GM23338 (cell line): ENCODE data around the gene RELN. TPM values are rescaled to one million over a fixed set of nuclear protein-coding genes. Genes with fewer than 3 reads are reported as not detected.

ENCODE experiments used
- ATAC-seq: fragments of 200-7000 bp; cut with Tn5 transposase; 3 replicates; pipeline ENCODE4 v1.9.1; 2020
- DNase-seq: peaks from one replicate; pipeline ENCODE4 v3.0.0-alpha.2; 2015; ENCODE audit warnings: low spot score
- H2AFZ ChIP-seq: fragments of 200-600 bp; sonication (generic); 2 replicates; pipeline ENCODE4 v1.8.0; 2016; ENCODE audit warnings: antibody characterized with exemption, mild to moderate bottlenecking, moderate library complexity
- H3F3A ChIP-seq: fragments of 200-600 bp; sonication (generic); replicated peaks from 2 replicates; pipeline ENCODE4 v1.8.0; 2017; ENCODE audit warnings: antibody characterized with exemption, mixed run types, low read depth
- H3K27ac ChIP-seq: fragments of 200-600 bp; sonication (generic); 2 replicates; pipeline ENCODE4 v1.6.1; 2016; ENCODE audit warnings: low read depth
- H3K27me3 ChIP-seq: fragments of 200-600 bp; sonication (generic); 2 replicates; pipeline ENCODE4 v1.8.0; 2016; ENCODE audit warnings: mild to moderate bottlenecking, mixed run types, moderate library complexity; ENCODE audit not compliant: insufficient read depth
- H3K36me3 ChIP-seq: fragments of 200-600 bp; sonication (generic); 2 replicates; pipeline ENCODE4 v1.8.0; 2016; ENCODE audit warnings: mild to moderate bottlenecking; ENCODE audit not compliant: insufficient read depth
- H3K4me1 ChIP-seq: fragments of 200-600 bp; sonication (generic); 2 replicates; pipeline ENCODE4 v1.8.0; 2016; ENCODE audit warnings: mild to moderate bottlenecking, moderate library complexity; ENCODE audit not compliant: insufficient read depth
- H3K4me2 ChIP-seq: fragments of 200-600 bp; sonication (generic); 2 replicates; pipeline ENCODE4 v1.7.1; 2017; ENCODE audit warnings: mixed run types
- H3K4me3 ChIP-seq: fragments of 200-600 bp; sonication (generic); 2 replicates; pipeline ENCODE4 v1.6.1; 2016; ENCODE audit warnings: mixed run types
- H3K79me2 ChIP-seq: fragments of 200-600 bp; sonication (generic); replicated peaks from 2 replicates; pipeline ENCODE4 v1.8.0; 2017; ENCODE audit warnings: mild to moderate bottlenecking; ENCODE audit not compliant: insufficient read depth
- H3K9me2 ChIP-seq: fragments of 200-600 bp; sonication (generic); 2 replicates; pipeline ENCODE4 v1.8.0; 2017; ENCODE audit not compliant: insufficient read depth
- H4K20me1 ChIP-seq: fragments of 200-600 bp; sonication (generic); replicated peaks from 2 replicates; pipeline ENCODE4 v1.8.0; 2017; ENCODE audit warnings: mild to moderate bottlenecking; ENCODE audit not compliant: insufficient read depth
- H3K27ac Mint-ChIP-seq: 2 replicates; pipeline ENCODE4 v1.8.0; 2020; ENCODE audit warnings: inconsistent platforms, mild to moderate bottlenecking, moderate library complexity, mixed read lengths
- H3K27me3 Mint-ChIP-seq: 3 replicates; pipeline ENCODE4 v1.8.0; 2022; ENCODE audit warnings: low read depth, mild to moderate bottlenecking, moderate library complexity, mixed read lengths, inconsistent platforms; ENCODE audit not compliant: insufficient read depth, poor library complexity
- H3K36me3 Mint-ChIP-seq: 3 replicates; pipeline ENCODE4 v1.8.0; 2021; ENCODE audit warnings: low read depth, mild to moderate bottlenecking, inconsistent platforms, moderate library complexity, mixed read lengths
- H3K4me1 Mint-ChIP-seq: 3 replicates; pipeline ENCODE4 v1.8.0; 2020; ENCODE audit warnings: mild to moderate bottlenecking, inconsistent platforms, mixed read lengths
- H3K4me3 Mint-ChIP-seq: 3 replicates; pipeline ENCODE4 v1.8.0; 2021; ENCODE audit warnings: moderate library complexity, mild to moderate bottlenecking, inconsistent platforms, mixed read lengths
- H3K9me3 Mint-ChIP-seq: 3 replicates; pipeline ENCODE4 v1.8.0; 2020; ENCODE audit warnings: moderate library complexity, mild to moderate bottlenecking, inconsistent platforms, mixed read lengths
- CREB1 ChIP-seq: fragments of 250-450 bp; sonication (Bioruptor Pico); IDR thresholded peaks from 2 replicates; pipeline ENCODE4 v1.5.0; 2020; ENCODE audit warnings: low read depth, mild to moderate bottlenecking, moderate library complexity
- CTCF ChIP-seq, 2 experiments: fragments of 200-600 bp in 1 of 2; sonication (generic) in 1 of 2; conservative IDR thresholded peaks; 2 replicates each; pipeline versions ENCODE4 v1.5.1 to v1.6.1; 2016 to 2017; ENCODE audit warnings: antibody characterized with exemption in 2 of 2, low read depth in 2 of 2, mild to moderate bottlenecking in 2 of 2, moderate library complexity in 1 of 2
- ETS1 ChIP-seq: IDR thresholded peaks from 2 replicates; pipeline ENCODE4 v1.6.1; 2016; ENCODE audit warnings: antibody characterized with exemption
- EZH2 ChIP-seq: fragments of 200-600 bp; sonication (generic); IDR thresholded peaks from one replicate; pipeline ENCODE4 v1.8.0; 2017; ENCODE audit warnings: antibody characterized with exemption, mild to moderate bottlenecking, low read depth; ENCODE audit not compliant: unreplicated experiment
- EZH2phosphoT487 ChIP-seq: fragments of 200-600 bp; sonication (generic); IDR thresholded peaks from one replicate; pipeline ENCODE4 v1.8.1; 2018; ENCODE audit warnings: antibody characterized with exemption; ENCODE audit not compliant: unreplicated experiment
- JUNB ChIP-seq: IDR thresholded peaks from one replicate; pipeline ENCODE4 v1.6.1; 2016; ENCODE audit warnings: antibody characterized with exemption; ENCODE audit not compliant: unreplicated experiment
- NANOG ChIP-seq: IDR thresholded peaks from 2 replicates; pipeline ENCODE4 v1.6.1; 2016; ENCODE audit warnings: antibody characterized with exemption, borderline replicate concordance
- POLR2AphosphoS5 ChIP-seq: IDR thresholded peaks from 2 replicates; pipeline ENCODE4 v1.6.1; 2016; ENCODE audit warnings: antibody characterized with exemption, low read depth
- REST ChIP-seq: IDR thresholded peaks from one replicate; pipeline ENCODE4 v1.6.1; 2018; ENCODE audit warnings: antibody characterized with exemption; ENCODE audit not compliant: unreplicated experiment
- STAT1 ChIP-seq: IDR thresholded peaks from one replicate; pipeline ENCODE4 v1.6.1; 2016; ENCODE audit warnings: antibody characterized with exemption; ENCODE audit not compliant: unreplicated experiment
- ZNF114 ChIP-seq: fragments of 250-450 bp; sonication (Bioruptor Pico); IDR thresholded peaks from 2 replicates; pipeline ENCODE4 v1.5.0; 2020; ENCODE audit warnings: mild to moderate bottlenecking, moderate library complexity
- ZNF331 ChIP-seq: fragments of 250-450 bp; sonication (Bioruptor Pico); IDR thresholded peaks from 2 replicates; pipeline ENCODE4 v1.5.0; 2020; ENCODE audit warnings: low read depth, mild to moderate bottlenecking, moderate library complexity
- polyA plus RNA-seq: library from polyadenylated mRNA; unstranded; fragments of >200 nt; fragmentation: Nextera tagmentation; extraction: Ambion mirVana; gene quantifications from 2 replicates; pipeline ENCODE4 v1.2.1, GENCODE V29; 2016
- total RNA-seq: library from RNA; depleted of rRNA; stranded (reverse); fragments of >200 nt; shearing (Covaris generic); gene quantifications from 2 replicates; pipeline ENCODE4 v1.2.3, GENCODE V29; 2014

Gene RELN
- total and polyA plus RNA-seq, 2 experiments from 2014 or later = 0.10 to 0.76 TPM

DNA sequence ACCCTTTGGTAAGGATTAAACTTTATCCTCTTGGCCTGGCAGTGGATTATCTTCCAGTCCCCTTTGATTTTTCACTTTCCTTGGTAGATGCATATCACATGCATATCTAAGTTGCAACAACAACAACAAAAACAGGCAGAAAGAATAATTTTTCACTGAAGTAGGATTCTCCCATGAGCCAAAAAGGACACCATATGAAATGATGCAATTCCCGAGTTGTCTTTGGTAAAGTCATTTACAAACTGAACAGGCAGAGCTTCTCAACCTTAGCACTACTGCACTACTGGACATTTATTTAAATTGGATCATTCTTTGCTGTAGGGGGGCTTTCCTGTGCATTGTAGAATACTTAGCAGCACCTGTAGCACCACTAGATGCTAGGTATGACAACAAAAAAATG, 195.0 kb downstream of the RELN start:
- H3K4me2 ChIP-seq = no peak overlapping the region
- TF ChIP-seq POLR2AphosphoS5 = no peak
- TF ChIP-seq STAT1 = no peak
- TF ChIP-seq EZH2 = no peak
- no peak for TF ChIP-seq REST
- no peak overlapping the region for H3K27ac Mint-ChIP-seq
- H3K9me3 Mint-ChIP-seq = no peaks in the 10 kb centered on the region
- ATAC-seq (no peak), DNase-seq (no peak)
- no peaks in the 10 kb centered on the region for H3K79me2 ChIP-seq
- H3K36me3 ChIP-seq = no peaks in the 10 kb centered on the region
- peaks cover 3% of the 10 kb centered on the region; the same call in 1 of the 2 replicates for H3K9me2 ChIP-seq
- no peaks in the 10 kb centered on the region for H3K27me3 Mint-ChIP-seq
- H3F3A ChIP-seq = no peaks in the 10 kb centered on the region
- no peaks in the 10 kb centered on the region for H3K36me3 Mint-ChIP-seq
- H3K4me1 Mint-ChIP-seq = peaks cover 4% of the 10 kb centered on the region; the same call in 2 of the 3 replicates
- no peaks in the 10 kb centered on the region for H3K4me1 ChIP-seq
- H3K4me3 Mint-ChIP-seq = no peak overlapping the region
- no peaks in the 10 kb centered on the region for H4K20me1 ChIP-seq
- no peak overlapping the region for H3K4me3 ChIP-seq
- no peaks in the 10 kb centered on the region for H3K27me3 ChIP-seq
- H2AFZ ChIP-seq = no peak overlapping the region
- H3K27ac ChIP-seq = no peak overlapping the region

GRCh38 chr7:103793614-103794013, 195.8 kb downstream of the RELN start:
- Histone ChIP-seq H3K79me2 (no peaks in the 10 kb centered on the region), H4K20me1 (no peaks in the 10 kb centered on the region), H3K36me3 (no peaks in the 10 kb centered on the region), H3K27ac (no peak overlapping the region), H3K4me1 (no peaks in the 10 kb centered on the region), H3K27me3 (no peaks in the 10 kb centered on the region), H3K4me3 (no peak overlapping the region), H3F3A (no peaks in the 10 kb centered on the region), H3K9me2 (peaks cover 3% of the 10 kb centered on the region; the same call in 1 of the 2 replicates), H3K4me2 (no peak overlapping the region), H2AFZ (peak overlapping the region; percentile 40; the same call in 1 of the 2 replicates)
- DNase-seq = no peak
- Mint-ChIP-seq H3K36me3 (no peaks in the 10 kb centered on the region), H3K4me1 (peaks cover 4% of the 10 kb centered on the region; the same call in 2 of the 3 replicates), H3K27me3 (peaks cover 1% of the 10 kb centered on the region), H3K4me3 (no peak overlapping the region), H3K9me3 (no peaks in the 10 kb centered on the region), H3K27ac (no peak overlapping the region)
- ATAC-seq = no peak
- TF ChIP-seq STAT1 (no peak), ETS1 (no peak), NANOG (no peak), ZNF331 (CRISPR knock-in tag) (no peak), ZNF114 (CRISPR knock-in tag) (no peak), REST (no peak), CTCF (conservative IDR thresholded peaks at IDR 0.05; ENCODE audit: low read depth in 2 of 2) (no peak), CREB1 (CRISPR knock-in tag) (no peak), EZH2phosphoT487 (no peak), EZH2 (no peak), POLR2AphosphoS5 (no peak), JUNB (no peak)
